ENCODE results near the gene PDHA1. TPM values are rescaled to one million over a fixed set of nuclear protein-coding genes. Genes with fewer than 3 reads are reported as not detected.

PDHA1 gene
- total and polyA plus RNA-seq, 9 of the 15 experiments (the other 6 are each of a cell fraction or from before 2014, with no cell fraction given), result 352 to 882 (median 446) TPM

- DNase-seq (ENCODE audit: extremely low read depth in 1 of 4, low spot score in 3 of 4), result peak in 1 of 4 experiments; percentile 17
- H3K9ac ChIP-seq (ENCODE audit: insufficient read depth in 1 of 2, low read depth in 2 of 2, low read length in 2 of 2), result peak overlapping the region; percentile 66 to 88
- ATAC-seq, result peak; percentile 6
- peak overlapping the region; percentile 82 for H3K4me3 ChIP-seq
- peaks cover 27% of the 10 kb centered on the region; the same call in 2 of the 3 replicates for H3K36me3 ChIP-seq (ENCODE audit: control insufficient read depth, insufficient read depth, low read length)
- FAIRE-seq, result no peak
- peak overlapping the region; percentile 97 for H2AFZ ChIP-seq (ENCODE audit: low read depth, low read length)
- H3K9me1 ChIP-seq (ENCODE audit: control insufficient read depth, insufficient read depth, low read length), result no peaks in the 10 kb centered on the region
- H3K9me3 ChIP-seq (replicated peaks; ENCODE audit: control insufficient read depth, insufficient read depth, low read depth, low read length), result no peaks in the 10 kb centered on the region
- ChIA-PET CTCF (ENCODE audit: low intra/inter-chr PET ratio) (interaction anchor here (1.0 kb wide), 1 partner anchor 9 kb away, joined by 4 read pairs; no protein-coding TSS in a partner anchor), POLR2A (interaction anchor here (0.6 kb wide), 1 partner anchor 8 kb away, joined by 3 read pairs; no protein-coding TSS in a partner anchor)
- H3K27me3 ChIP-seq (ENCODE audit: control insufficient read depth in 2 of 2, insufficient read depth in 2 of 2, low read length in 2 of 2), result no peaks in the 10 kb centered on the region; a peak in 1 of 5 replicates
- in situ Hi-C loops (cut with MboI), result no loop called here
- TSS peak; percentile 97 for BruUV-seq (replicated peaks)
- WGBS (ENCODE audit: insufficient coverage, low coverage, missing lambda C conversion rate), result 19% methylated on average over 11 of the region's 11 CpGs
- intact Hi-C loops (cut with micrococcal nuclease), result no loop called here
- TF ChIP-seq CEBPG (CRISPR knock-in tag; IDR thresholded peaks at IDR 0.05) (no peak), CEBPG (tag; conservative IDR thresholded peaks at IDR 0.05 in 1 of 2, IDR thresholded peaks at IDR 0.05 in 1 of 2) (0 out of 4 replicates have a peak, but pooled peaks of 1 of the 2 experiments have one; percentile 4), NFRKB (IDR thresholded peaks at IDR 0.05; ENCODE audit: low read depth) (no peak), ELF1 (tag; IDR thresholded peaks at IDR 0.05) (peak; percentile 32; the same call in 1 of the 2 replicates)
- peaks cover 8 to 20% of the 10 kb centered on the region in 2 experiments; a peak in 3 of 5 replicates for H3K4me1 ChIP-seq (replicated peaks in 1 of 2; ENCODE audit: control insufficient read depth in 2 of 2, insufficient read depth in 2 of 2, low read length in 2 of 2)
- peaks cover 45% of the 10 kb centered on the region for H3K79me2 ChIP-seq (ENCODE audit: control insufficient read depth, insufficient read depth, low read length)
- H4K20me1 ChIP-seq (replicated peaks; ENCODE audit: control insufficient read depth, insufficient read depth, low read length), result no peaks in the 10 kb centered on the region
- peak overlapping the region; percentile 71 for H3K27ac ChIP-seq (ENCODE audit: extremely low read depth, low read depth, low read length)
- H3K4me2 ChIP-seq (ENCODE audit: insufficient read depth, low read length), result peak overlapping the region; percentile 89
Observed at GRCh38 chrX:19343085-19343534, 617 bp upstream of the PDHA1 start.

- ChIA-PET CTCF (ENCODE audit: low intra/inter-chr PET ratio) (no interaction called here), POLR2A (interaction anchor here (0.6 kb wide), 1 partner anchor 27 kb away, joined by 4 read pairs; no protein-coding TSS in a partner anchor)
- no peaks in the 10 kb centered on the region for H3K9me1 ChIP-seq (ENCODE audit: control insufficient read depth, insufficient read depth, low read length)
- H4K20me1 ChIP-seq (replicated peaks; ENCODE audit: control insufficient read depth, insufficient read depth, low read length), result no peaks in the 10 kb centered on the region
- TSS peak; percentile 47 for BruUV-seq (replicated peaks)
- peaks cover 8 to 20% of the 10 kb centered on the region in 2 experiments; a peak in 3 of 5 replicates for H3K4me1 ChIP-seq (replicated peaks in 1 of 2; ENCODE audit: control insufficient read depth in 2 of 2, insufficient read depth in 2 of 2, low read length in 2 of 2)
- peak overlapping the region; percentile 82 for H3K4me3 ChIP-seq
- no peaks in the 10 kb centered on the region for H3K27me3 ChIP-seq (ENCODE audit: control insufficient read depth in 2 of 2, insufficient read depth in 2 of 2, low read length in 2 of 2)
- ATAC-seq (no peak), FAIRE-seq (peak; percentile 19), DNase-seq (ENCODE audit: extremely low read depth in 1 of 4, low spot score in 3 of 4) (peak in 1 of 4 experiments; percentile 8)
- WGBS (ENCODE audit: insufficient coverage, low coverage, missing lambda C conversion rate), result 0% methylated on average over 7 of the region's 10 CpGs
- H3K4me2 ChIP-seq (ENCODE audit: insufficient read depth, low read length), result peak overlapping the region; percentile 90
- in situ Hi-C loops (cut with MboI) (no loop called here), intact Hi-C loops (cut with micrococcal nuclease) (no loop called here)
- peaks cover 42% of the 10 kb centered on the region; the same call in 2 of the 3 replicates for H3K36me3 ChIP-seq (ENCODE audit: control insufficient read depth, insufficient read depth, low read length)
- H3K27ac ChIP-seq (ENCODE audit: extremely low read depth, low read depth, low read length), result peak overlapping the region; percentile 79
- H3K79me2 ChIP-seq (ENCODE audit: control insufficient read depth, insufficient read depth, low read length), result peaks cover 53% of the 10 kb centered on the region
- no peak overlapping the region for H2AFZ ChIP-seq (ENCODE audit: low read depth, low read length)
- peak overlapping the region; percentile 88 to 97; a peak in 3 of 4 replicates for H3K9ac ChIP-seq (ENCODE audit: insufficient read depth in 1 of 2, low read depth in 2 of 2, low read length in 2 of 2)
- TF ChIP-seq CSDE1 (IDR thresholded peaks at IDR 0.05) (no peak), SNRNP70 (optimal IDR thresholded peaks at IDR 0.05; ENCODE audit: low read depth, low read length) (no peak), RFX7 (CRISPR knock-in tag; IDR thresholded peaks at IDR 0.05) (no peak)
- H3K9me3 ChIP-seq (replicated peaks; ENCODE audit: control insufficient read depth, insufficient read depth, low read depth, low read length), result no peaks in the 10 kb centered on the region
Observed at GRCh38 chrX:19344661-19345060, 934 bp downstream of the PDHA1 start.

Measured in K562 (cell line).